Lower leg skin (tissue), 4 donors: ENCODE measurements around the gene NHLRC3. TPM values are rescaled to one million over a fixed set of nuclear protein-coding genes. Genes with fewer than 3 reads are reported as not detected.
"Not testable (repeated sequence)": the region's sequence is repeated elsewhere in the genome, so short reads cannot be mapped to it uniquely, and the experiment has no call there.

Experiments used
- DNase-seq, 2 donors: peaks; one replicate each; pipeline ENCODE4 v3.0.0-alpha.2; 2019; ENCODE audit warnings: low spot score in 2 of 2
- H3K4me3 ChIP-seq: fragments of 200-600 bp; sonication (generic); 2 replicates; pipeline ENCODE4 v1.5.1; 2017; ENCODE audit warnings: mild to moderate bottlenecking, low read depth; ENCODE audit not compliant: poor library complexity, severe bottlenecking
- POLR2A ChIP-seq, 2 donors: fragments of 450-650 bp; IDR thresholded peaks; one replicate each; pipeline ENCODE4 v1.6.1; 2016 to 2017; ENCODE audit warnings: antibody characterized with exemption in 2 of 2, mild to moderate bottlenecking in 1 of 2, moderate library complexity in 1 of 2
- WGBS, 2 donors: methylation state at CpG; one replicate each; pipeline ENCODE4 v1.1.5; 2018; 5-methylcytosine and 5-hydroxymethylcytosine counted together
- intact Hi-C: fragments of 100-400 bp; cut with DNase I; formaldehyde crosslinking; loops from one replicate; pipeline ENCODE4 v1.15.0; 2023; ENCODE audit warnings: low total_unique reads
- total RNA-seq, 4 donors: library from RNA; depleted of rRNA; stranded (reverse); fragments of >200 nt; gene quantifications; one replicate each; pipeline ENCODE4 v1.1.0, GENCODE V29; 2016
- TF ChIP-seq, protein P1 (sequence below), 3 donors: fragments of 450-650 bp; IDR thresholded peaks; one replicate each; pipeline ENCODE4 v1.5.1; 2016; ENCODE audit warnings: antibody characterized with exemption in 3 of 3, mild to moderate bottlenecking in 3 of 3, moderate library complexity in 2 of 3

The NHLRC3 gene
- total RNA-seq, 4 donors from 2014 or later, result 8.3 to 12.9 (median 9.7) TPM

DNA sequence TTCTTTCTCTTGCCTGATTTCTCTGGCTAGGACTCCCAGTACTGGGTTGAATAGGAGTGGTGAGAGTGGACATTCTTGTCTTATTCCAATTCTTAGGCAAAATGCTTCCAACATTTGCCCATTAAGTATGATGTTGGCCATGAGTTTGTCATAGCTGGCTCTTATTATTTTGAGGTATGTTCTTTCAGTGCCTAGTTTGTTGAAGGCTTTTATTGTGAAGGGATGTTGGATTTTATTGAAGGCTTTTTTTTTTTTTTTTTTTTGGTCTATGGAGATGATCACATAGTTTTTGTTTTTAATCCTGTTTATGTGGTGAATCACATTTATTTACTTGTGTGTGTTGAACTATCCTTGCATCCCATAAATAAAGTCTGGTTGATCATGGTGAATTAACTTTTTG is 19.8 kb downstream of the NHLRC3 start:
- H3K4me3 ChIP-seq, result no peak overlapping the region
- no peak for DNase-seq
- TF ChIP-seq, protein P1, sequence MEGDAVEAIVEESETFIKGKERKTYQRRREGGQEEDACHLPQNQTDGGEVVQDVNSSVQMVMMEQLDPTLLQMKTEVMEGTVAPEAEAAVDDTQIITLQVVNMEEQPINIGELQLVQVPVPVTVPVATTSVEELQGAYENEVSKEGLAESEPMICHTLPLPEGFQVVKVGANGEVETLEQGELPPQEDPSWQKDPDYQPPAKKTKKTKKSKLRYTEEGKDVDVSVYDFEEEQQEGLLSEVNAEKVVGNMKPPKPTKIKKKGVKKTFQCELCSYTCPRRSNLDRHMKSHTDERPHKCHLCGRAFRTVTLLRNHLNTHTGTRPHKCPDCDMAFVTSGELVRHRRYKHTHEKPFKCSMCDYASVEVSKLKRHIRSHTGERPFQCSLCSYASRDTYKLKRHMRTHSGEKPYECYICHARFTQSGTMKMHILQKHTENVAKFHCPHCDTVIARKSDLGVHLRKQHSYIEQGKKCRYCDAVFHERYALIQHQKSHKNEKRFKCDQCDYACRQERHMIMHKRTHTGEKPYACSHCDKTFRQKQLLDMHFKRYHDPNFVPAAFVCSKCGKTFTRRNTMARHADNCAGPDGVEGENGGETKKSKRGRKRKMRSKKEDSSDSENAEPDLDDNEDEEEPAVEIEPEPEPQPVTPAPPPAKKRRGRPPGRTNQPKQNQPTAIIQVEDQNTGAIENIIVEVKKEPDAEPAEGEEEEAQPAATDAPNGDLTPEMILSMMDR (IDR thresholded peaks at IDR 0.05), result no peak
- TF ChIP-seq POLR2A (IDR thresholded peaks at IDR 0.05), result no peak
- intact Hi-C loops, result no loop called here

DNA sequence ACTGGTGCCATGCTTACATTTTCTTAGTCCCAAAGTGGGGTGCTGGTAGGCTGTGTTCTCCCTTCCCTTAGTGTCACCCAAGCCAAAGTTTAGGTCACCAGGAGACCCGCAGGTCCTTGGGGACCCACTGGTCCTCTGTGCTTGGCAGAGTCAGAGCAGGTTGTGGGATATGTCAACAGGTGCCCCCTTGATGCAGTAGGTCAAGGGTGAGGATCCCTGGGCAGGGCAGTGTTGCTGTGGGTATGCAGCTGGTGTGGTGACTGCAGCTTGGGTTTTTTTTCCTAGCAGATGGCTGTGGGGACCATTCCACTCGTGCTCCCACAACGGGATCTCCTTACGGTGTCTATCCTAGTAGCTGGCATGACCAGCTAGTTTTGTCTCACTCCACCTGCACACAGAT is 23.7 kb downstream of the NHLRC3 start:
- WGBS, 2 donors, result 85 to 95% methylated on average over 4 of the region's 4 CpGs

DNA sequence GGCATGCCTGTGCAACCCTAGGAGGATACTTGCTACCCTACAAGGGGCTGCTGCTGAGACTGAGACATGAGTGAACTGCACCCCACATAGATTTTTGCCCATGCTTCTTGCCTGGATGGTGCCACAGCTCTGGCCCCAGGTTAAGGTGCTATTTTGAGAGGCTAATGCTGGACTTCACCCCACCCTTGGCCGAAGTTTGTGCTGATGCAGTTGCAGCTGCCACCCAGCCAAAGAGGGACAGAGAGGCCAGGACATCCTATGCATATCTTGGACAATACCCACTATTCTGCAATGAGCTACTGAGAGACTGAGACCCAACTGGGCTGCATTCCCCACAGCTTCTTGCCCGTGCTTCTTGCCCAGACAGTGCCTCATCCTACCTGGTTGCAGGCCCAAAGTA is 34.6 kb downstream of the NHLRC3 start:
- intact Hi-C loops, result no loop called here
- no peak for TF ChIP-seq POLR2A (IDR thresholded peaks at IDR 0.05)
- no peak overlapping the region for H3K4me3 ChIP-seq
- WGBS, 2 donors, result 70 to 81% methylated on average over 2 of the region's 2 CpGs
- no peak for DNase-seq

More for the DNA sequence above, 23.7 kb downstream of the NHLRC3 start:
- no peak for DNase-seq
- no peak for TF ChIP-seq POLR2A (IDR thresholded peaks at IDR 0.05)
- TF ChIP-seq, protein P1 (IDR thresholded peaks at IDR 0.05), result no peak
- intact Hi-C loops, result no loop called here
- H3K4me3 ChIP-seq, result no peak overlapping the region

DNA sequence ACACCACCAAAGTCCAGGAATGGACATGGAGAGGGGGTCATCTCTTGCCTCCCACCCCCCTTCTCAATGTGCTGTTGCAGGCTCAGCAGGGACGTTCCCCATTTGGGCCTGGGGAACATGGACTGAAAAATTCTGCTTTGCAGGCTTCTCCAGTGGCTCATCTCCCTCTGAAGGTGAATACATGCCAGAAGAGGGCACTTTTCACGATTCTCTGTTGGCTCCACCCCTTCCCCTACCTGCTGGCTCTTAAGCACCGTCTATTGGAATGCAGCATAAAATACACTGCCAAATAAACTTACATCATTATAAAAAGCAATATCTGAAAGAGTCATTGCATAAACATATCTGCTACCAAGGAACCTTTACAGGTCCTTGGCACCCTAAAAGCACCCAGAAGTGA is 35.7 kb downstream of the NHLRC3 start:
- no peak for DNase-seq
- no peak overlapping the region for H3K4me3 ChIP-seq
- TF ChIP-seq, protein P1 (IDR thresholded peaks at IDR 0.05), result no peak
- no peak for TF ChIP-seq POLR2A (IDR thresholded peaks at IDR 0.05)
- intact Hi-C loops, result no loop called here
- WGBS, 2 donors, result 29 to 40% methylated on average over 3 of the region's 3 CpGs

DNA sequence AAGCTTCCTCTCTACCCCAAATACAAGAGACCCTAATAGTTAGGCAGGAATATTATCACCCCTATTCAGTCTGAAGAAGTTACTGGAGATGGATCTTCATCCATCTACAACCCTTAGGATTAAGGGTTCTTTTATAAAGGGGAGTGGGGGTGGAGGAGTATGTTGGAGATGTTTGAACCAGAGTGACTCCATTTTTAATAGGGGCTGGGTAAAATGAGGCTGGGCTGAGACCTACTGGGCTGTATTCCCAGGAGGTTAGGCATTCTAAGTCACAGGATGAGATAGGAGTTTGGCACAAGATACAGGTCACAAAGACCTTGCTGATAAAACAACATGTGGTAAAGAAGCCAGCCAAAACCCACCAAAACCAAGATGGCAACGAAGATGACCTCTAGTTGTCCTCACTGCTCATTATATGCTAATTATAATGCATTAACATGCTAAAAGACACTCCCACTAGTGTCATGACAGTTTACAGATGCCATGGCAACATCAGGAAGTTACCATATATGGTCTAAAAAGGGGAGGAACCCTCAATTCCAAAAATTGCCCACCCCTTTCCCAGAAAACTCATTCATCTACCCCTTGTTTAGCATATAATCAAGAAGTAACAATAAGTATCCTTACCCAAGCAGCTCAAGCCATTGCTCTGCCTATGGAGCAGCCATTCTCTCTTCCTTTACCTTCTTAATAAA is 48.1 kb downstream of the NHLRC3 start:
- H3K4me3 ChIP-seq, DNase-seq, intact Hi-C loops: not testable (repeated sequence)
- WGBS, 2 donors, result 56 to 65% methylated on average over 1 of the region's 1 CpG

DNA sequence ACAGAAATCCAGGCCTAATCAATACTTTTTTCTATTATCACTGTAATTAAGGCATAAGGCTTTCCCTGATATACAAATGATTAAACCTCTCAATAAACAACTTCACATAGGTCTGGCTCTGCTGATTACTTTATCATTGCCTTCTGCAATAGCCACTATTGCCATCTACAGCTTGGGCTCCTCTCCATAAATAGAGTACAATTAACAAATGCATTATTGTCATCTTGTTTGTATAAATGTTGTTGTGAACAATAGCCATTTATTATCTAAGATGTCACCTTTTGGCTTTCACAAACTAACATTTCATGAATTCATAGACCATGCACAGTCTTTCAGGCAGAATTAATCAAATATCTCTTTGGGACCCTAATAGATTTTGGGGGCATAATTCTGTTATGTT is 53.3 kb downstream of the NHLRC3 start:
- intact Hi-C loops, result no loop called here
- no peak overlapping the region for H3K4me3 ChIP-seq
- DNase-seq, result no peak
- no peak for TF ChIP-seq POLR2A (IDR thresholded peaks at IDR 0.05)
- TF ChIP-seq, protein P1 (IDR thresholded peaks at IDR 0.05), result no peak

DNA sequence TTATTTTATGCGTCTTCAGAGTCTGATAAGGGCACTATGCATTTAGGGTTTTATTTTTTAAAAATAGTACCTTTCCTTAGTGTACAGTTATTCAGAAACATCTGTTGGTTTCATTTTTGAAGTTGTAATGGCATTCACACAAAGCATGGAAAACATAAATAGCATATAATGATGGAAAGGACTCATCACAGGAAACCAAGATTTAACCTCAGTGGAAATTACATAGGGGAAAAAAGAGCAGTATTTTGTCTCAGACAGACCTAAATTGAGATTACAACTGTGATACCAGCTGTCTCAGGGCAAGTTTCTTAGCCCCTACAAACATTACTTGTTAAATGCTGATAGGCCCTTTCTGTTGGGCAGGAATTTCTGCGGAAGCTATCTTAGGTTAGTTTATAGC is 57.2 kb downstream of the NHLRC3 start:
- H3K4me3 ChIP-seq, result no peak overlapping the region
- 85 to 89% methylated on average over 2 of the region's 2 CpGs for WGBS, 2 donors
- intact Hi-C loops, result no loop called here
- DNase-seq, result no peak
- TF ChIP-seq, protein P1 (IDR thresholded peaks at IDR 0.05), result no peak
- TF ChIP-seq POLR2A (IDR thresholded peaks at IDR 0.05), result no peak
